NT2/D1 (cell line): ENCODE results near the gene MIER2.

Experiments used
- SUZ12 ChIP-seq: IDR thresholded peaks from 2 replicates; pipeline ENCODE4 v1.6.1; 2011; ENCODE audit not compliant: insufficient read length, insufficient read depth; ENCODE audit errors: extremely low read depth
- ZNF274 ChIP-seq: IDR thresholded peaks from 2 replicates; pipeline ENCODE4 v1.6.1; 2011; ENCODE audit warnings: mild to moderate bottlenecking, low read depth, low read length

GRCh38 chr19:324716-325115 is 19.9 kb downstream of the MIER2 start:
- TF ChIP-seq ZNF274 = no peak
- no peak for TF ChIP-seq SUZ12
